Activated T-cell treated with anti-CD3 and anti-CD28 coated beads, Interleukin-2, amount 50 U/mL, for 72 hours (primary cell): ENCODE results near the gene BCAP29. TPM values are rescaled to one million over a fixed set of nuclear protein-coding genes. Genes with fewer than 3 reads are reported as not detected.

Experiments
- ATAC-seq, 2 donors: fragments of 150-1000 bp; cut with Tn5 transposase; replicated peaks in 1 of 2; 2 replicates each; pipeline ENCODE4 v1.10.0; 2021; ENCODE audit warnings: moderate library complexity in 2 of 2, mild to moderate bottlenecking in 1 of 2
- DNase-seq, 2 donors: peaks; one replicate each; pipeline ENCODE4 v3.0.0; 2021 to 2022; ENCODE audit warnings: mixed read lengths in 1 of 2
- H3K27ac Mint-ChIP-seq: one replicate; pipeline ENCODE4 v1.8.0; 2022; ENCODE audit warnings: mild to moderate bottlenecking, moderate library complexity, mixed read lengths
- H3K27me3 Mint-ChIP-seq: one replicate; pipeline ENCODE4 v1.8.0; 2022; ENCODE audit warnings: low read depth, mixed read lengths
- H3K36me3 Mint-ChIP-seq, 2 donors: one replicate each; pipeline ENCODE4 v1.8.0; 2022; ENCODE audit warnings: mixed read lengths in 2 of 2, mild to moderate bottlenecking in 1 of 2; ENCODE audit not compliant: insufficient read depth in 2 of 2
- H3K4me1 Mint-ChIP-seq: one replicate; pipeline ENCODE4 v1.8.0; 2022; ENCODE audit warnings: low read depth, mixed read lengths
- H3K4me3 Mint-ChIP-seq, 2 donors: one replicate each; pipeline ENCODE4 v1.8.0; 2022; ENCODE audit warnings: mild to moderate bottlenecking in 2 of 2, mixed read lengths in 2 of 2, moderate library complexity in 2 of 2
- H3K9me3 Mint-ChIP-seq, 2 donors: one replicate each; pipeline ENCODE4 v1.8.0; 2022; ENCODE audit warnings: mixed read lengths in 2 of 2
- total RNA-seq, 2 donors: library from RNA; stranded (reverse); gene quantifications; one replicate each; pipeline ENCODE4 v1.2.3, GENCODE V29; 2022

The BCAP29 gene
- total RNA-seq, 2 donors from 2014 or later = 37.8 to 44.3 TPM

DNA sequence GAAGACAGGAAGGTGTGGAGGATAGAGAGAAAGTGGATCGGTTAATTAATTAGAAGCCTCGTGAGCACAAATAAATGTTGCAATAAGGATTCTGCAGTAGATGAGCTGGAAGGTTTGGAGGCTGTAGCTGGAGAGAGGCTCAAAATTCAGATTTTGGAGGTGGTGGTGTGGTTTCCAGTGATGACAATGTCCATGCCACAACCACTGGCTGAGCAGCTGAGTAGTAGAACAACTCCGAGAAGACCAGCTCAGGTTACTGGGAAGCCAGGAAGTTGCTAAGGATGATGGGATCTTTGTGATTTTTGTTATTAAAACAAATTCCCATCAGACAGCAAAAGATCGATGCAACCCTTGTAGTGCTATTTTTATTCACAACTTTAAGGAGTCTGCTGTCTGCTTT lies 88.2 kb downstream of the BCAP29 start:
- Mint-ChIP-seq H3K4me1 (peaks cover 10% of the 10 kb centered on the region), H3K27ac (no peak overlapping the region), H3K4me3 (no peak overlapping the region), H3K9me3 (no peaks in the 10 kb centered on the region), H3K27me3 (peaks cover 18% of the 10 kb centered on the region), H3K36me3 (no peaks in the 10 kb centered on the region)
- DNase-seq (no peak), ATAC-seq (no peak)

Other genes with a start within 250 kb of the BCAP29 start
- gene GPR22, start 110.2 kb upstream of the BCAP29 start, total RNA-seq = not detected
- gene COG5, start 16.3 kb upstream of the BCAP29 start, total RNA-seq = 10 to 100 TPM; 30.4 to 55.5 TPM
- 10 to 100 TPM; 14.9 to 16.3 TPM for gene DUS4L, start 16.3 kb upstream of the BCAP29 start, total RNA-seq
- gene SLC26A4, start 80.6 kb downstream of the BCAP29 start, total RNA-seq = 10 to 100 TPM in 1 of 2 donors, 1 to 10 TPM in 1; 7.9 to 18.3 TPM
- 10 to 100 TPM; 39.8 to 44.6 TPM for gene CBLL1, start 163.9 kb downstream of the BCAP29 start, total RNA-seq
- gene SLC26A3, start 223.0 kb downstream of the BCAP29 start, total RNA-seq = not detected